K562 (cell line): ENCODE measurements around the gene POP5. TPM values are rescaled to one million over a fixed set of nuclear protein-coding genes. Genes with fewer than 3 reads are reported as not detected.

ENCODE experiments used
- KDM1A ChIP-seq, 2 experiments: fragments of 450-650 bp; IDR thresholded peaks; 2 replicates each; pipeline ENCODE4 v1.6.1; 2016; ENCODE audit warnings: mild to moderate bottlenecking in 2 of 2
- MIER1 ChIP-seq: fragments of 450-650 bp; IDR thresholded peaks from 2 replicates; pipeline ENCODE4 v1.6.1; 2016; ENCODE audit warnings: antibody characterized with exemption, mild to moderate bottlenecking, low read depth
- PTBP1 ChIP-seq: fragments of 200-400 bp; formaldehyde crosslinking; IDR thresholded peaks from 2 replicates; pipeline ENCODE4 v1.6.1; 2017; ENCODE audit warnings: low read depth, low read length
- SETDB1 ChIP-seq: IDR thresholded peaks from one replicate; pipeline ENCODE4 v1.6.1; 2012; ENCODE audit warnings: low read length, control low read depth, inconsistent platforms
- TRIM28 ChIP-seq: fragments of 450-650 bp; IDR thresholded peaks from 2 replicates; pipeline ENCODE4 v1.6.1; 2017
- ZEB2 ChIP-seq: fragments of 450-650 bp; IDR thresholded peaks from 2 replicates; pipeline ENCODE4 v1.6.1; 2016
- ZNF324 ChIP-seq: fragments of 250-450 bp; sonication (Bioruptor Pico); IDR thresholded peaks from 2 replicates; pipeline ENCODE4 v1.4.0; 2020; ENCODE audit warnings: mild to moderate bottlenecking
- ZNF764 ChIP-seq: fragments of 250-450 bp; sonication (Bioruptor Pico); IDR thresholded peaks from 2 replicates; pipeline ENCODE4 v1.4.0; 2020; ENCODE audit warnings: low read depth, mild to moderate bottlenecking, moderate library complexity
- polyA plus RNA-seq, 8 experiments: library from polyadenylated mRNA; depleted of rRNA in 4 of 8; stranded (reverse) in 5 of 8; unstranded in 3 of 8; fragments of >200 nt; fragmentation: Nextera tagmentation in 2 of 8; fragmentation: Illumina TruSeq in 1 of 8; extraction: Ambion mirVana in 2 of 8; extraction: Trizol in 1 of 8; gene quantifications; 2 replicates each; pipeline versions ENCODE4 v1.2.1 to v1.2.3, GENCODE V29; 2011 to 2014; ENCODE audit warnings: inconsistent platforms in 1 of 8, missing spikeins in 1 of 8
- total RNA-seq, 7 experiments: library from RNA; depleted of rRNA in 6 of 7; stranded (reverse); fragments of >200 nt in 6 of 7; fragmentation: Illumina TruSeq in 2 of 7; extraction: Trizol in 2 of 7; gene quantifications; 2 replicates each; pipeline versions ENCODE4 v1.2.1 to v1.2.3, GENCODE V29; 2011 to 2021; ENCODE audit warnings: low replicate concordance in 1 of 7
- TF ChIP-seq, protein P1 (sequence below): fragments of 250-450 bp; sonication (Bioruptor Pico); IDR thresholded peaks from 2 replicates; pipeline ENCODE4 v1.5.0; 2021; ENCODE audit warnings: mild to moderate bottlenecking, moderate library complexity
- TF ChIP-seq, protein P2 (sequence below): fragments of 250-450 bp; sonication (Bioruptor Pico); IDR thresholded peaks from 2 replicates; pipeline ENCODE4 v1.5.1; 2021; ENCODE audit warnings: mild to moderate bottlenecking
- TF ChIP-seq, protein P3 (sequence below): fragments of 450-650 bp; formaldehyde crosslinking; IDR thresholded peaks from 2 replicates; pipeline ENCODE4 v1.4.0; 2022; ENCODE audit warnings: mild to moderate bottlenecking, moderate library complexity
- TF ChIP-seq, protein P4 (sequence below): sonication (generic); formaldehyde crosslinking; IDR thresholded peaks from 2 replicates; pipeline ENCODE4 v1.8.1; 2023; ENCODE audit warnings: mild to moderate bottlenecking, missing genetic modification reagents
- TF ChIP-seq, protein P5 (sequence below), 2 experiments: fragments of 450-650 bp in 1 of 2; IDR thresholded peaks; 2 replicates each; pipeline ENCODE4 v1.6.1; 2011 to 2017; ENCODE audit warnings: low read depth in 2 of 2, antibody characterized with exemption in 1 of 2, borderline replicate concordance in 1 of 2, low read length in 1 of 2, mild to moderate bottlenecking in 1 of 2, mixed read lengths in 1 of 2; ENCODE audit not compliant: control insufficient read depth in 1 of 2

Gene POP5
- total and polyA plus RNA-seq, 9 of the 15 experiments (the other 6 are each of a cell fraction or from before 2014, with no cell fraction given) = 57.5 to 253 (median 73.8) TPM

DNA sequence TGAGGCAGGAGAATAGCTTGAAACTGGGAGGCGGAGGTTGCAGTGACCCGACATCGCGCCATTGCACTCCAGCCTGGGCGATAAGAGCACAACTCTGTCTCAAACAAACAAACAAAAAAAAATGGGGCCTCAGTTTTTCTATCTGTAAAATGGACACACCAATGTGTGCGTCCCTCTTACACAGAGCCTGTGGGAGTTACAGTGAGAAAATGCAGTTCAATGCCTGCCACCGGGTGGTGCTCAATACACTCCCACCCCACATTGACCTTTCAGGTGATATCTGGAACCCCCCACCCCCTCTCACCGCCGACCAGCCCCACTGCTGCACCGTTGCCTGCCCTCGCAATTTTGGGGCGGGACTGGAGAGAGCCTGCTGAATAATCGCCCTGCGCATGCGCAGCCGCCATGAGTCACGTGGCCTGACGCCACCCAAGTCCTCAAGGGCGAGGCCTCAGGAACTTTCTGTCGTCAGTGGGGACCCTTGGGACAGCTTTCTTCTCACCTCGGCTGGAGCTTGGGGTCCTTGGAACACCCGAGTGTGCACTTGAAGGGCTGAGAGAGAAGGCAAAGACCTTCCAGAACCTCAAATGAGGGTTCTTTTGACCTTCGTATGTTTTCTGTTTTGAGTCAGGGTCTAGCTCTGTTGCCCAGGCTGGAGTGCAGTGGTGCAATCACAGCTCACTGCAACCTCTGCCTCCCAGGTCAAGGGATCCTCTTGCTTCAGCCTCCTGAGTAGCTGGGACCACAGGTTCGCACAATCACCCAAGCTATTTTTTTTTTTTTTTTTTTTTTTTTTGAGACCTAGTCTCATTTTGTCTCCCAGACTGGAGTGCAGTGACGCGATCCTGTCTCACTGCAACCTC, 44.6 kb upstream of the POP5 start (continued):
- TF ChIP-seq, protein P1, sequence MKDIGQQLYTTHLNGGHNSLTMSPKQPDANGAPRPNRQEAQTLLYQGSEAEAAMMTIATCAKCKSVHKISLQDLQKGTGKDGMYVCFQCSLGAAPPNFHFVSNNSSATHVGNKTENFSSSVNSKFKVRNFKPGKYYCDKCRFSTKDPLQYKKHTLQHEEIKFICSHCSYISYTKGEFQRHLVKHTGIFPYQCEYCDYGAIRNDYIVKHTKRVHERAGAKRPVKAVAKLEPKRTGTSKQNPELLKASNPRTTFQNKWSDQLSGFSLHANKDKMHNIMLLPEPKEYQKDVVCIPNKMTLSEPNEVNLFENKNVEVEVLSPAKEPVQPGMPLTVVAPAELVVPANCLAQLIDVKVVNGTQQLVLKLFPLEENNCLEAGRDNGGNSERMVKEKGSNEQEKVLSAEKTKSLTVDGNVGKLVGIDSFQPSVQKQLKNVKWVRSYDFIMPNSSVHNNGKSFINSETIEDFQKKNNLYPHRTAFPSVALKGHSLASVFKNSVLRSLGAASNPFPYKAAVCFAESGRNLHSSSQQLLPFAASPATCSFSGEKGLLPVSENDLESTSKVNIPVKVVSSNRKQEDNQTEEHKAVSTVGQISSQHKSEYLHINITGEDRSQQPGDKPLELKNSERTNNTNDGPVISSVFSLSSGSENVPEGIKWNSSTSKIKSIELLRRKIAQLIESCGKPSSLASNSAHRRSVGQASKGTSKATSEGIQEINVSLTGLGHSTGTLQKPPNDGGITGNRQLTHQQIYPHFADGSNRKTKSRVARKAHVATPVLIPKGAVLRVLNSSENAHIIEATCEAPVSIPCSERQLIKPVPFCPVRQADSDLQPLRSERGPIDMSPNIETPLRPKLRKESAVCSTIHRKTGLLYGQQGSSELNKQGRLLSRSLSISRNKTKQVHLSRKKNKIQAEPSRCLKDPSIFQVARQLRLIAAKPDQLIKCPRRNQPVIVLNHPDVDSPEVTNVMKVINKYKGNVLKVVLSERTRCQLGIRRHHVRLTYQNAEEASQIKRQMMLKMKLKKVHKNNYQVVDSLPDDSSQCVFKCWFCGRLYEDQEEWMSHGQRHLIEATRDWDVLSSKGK (CRISPR knock-in tag) = no peak
- TF ChIP-seq, protein P2, sequence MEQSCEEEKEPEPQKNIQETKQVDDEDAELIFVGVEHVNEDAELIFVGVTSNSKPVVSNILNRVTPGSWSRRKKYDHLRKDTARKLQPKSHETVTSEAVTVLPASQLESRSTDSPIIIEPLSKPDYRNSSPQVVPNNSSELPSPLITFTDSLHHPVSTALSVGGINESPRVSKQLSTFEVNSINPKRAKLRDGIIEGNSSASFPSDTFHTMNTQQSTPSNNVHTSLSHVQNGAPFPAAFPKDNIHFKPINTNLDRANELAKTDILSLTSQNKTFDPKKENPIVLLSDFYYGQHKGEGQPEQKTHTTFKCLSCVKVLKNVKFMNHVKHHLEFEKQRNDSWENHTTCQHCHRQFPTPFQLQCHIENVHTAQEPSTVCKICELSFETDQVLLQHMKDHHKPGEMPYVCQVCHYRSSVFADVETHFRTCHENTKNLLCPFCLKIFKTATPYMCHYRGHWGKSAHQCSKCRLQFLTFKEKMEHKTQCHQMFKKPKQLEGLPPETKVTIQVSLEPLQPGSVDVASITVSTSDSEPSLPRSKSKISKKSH (CRISPR knock-in tag) = no peak
- TF ChIP-seq ZEB2 = no peak
- TF ChIP-seq, protein P3, sequence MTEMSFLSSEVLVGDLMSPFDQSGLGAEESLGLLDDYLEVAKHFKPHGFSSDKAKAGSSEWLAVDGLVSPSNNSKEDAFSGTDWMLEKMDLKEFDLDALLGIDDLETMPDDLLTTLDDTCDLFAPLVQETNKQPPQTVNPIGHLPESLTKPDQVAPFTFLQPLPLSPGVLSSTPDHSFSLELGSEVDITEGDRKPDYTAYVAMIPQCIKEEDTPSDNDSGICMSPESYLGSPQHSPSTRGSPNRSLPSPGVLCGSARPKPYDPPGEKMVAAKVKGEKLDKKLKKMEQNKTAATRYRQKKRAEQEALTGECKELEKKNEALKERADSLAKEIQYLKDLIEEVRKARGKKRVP (CRISPR knock-in tag) = no peak
- peak; percentile 87 to 93 for TF ChIP-seq KDM1A (IDR thresholded peaks at IDR 0.05)
- no peak for TF ChIP-seq PTBP1
- TF ChIP-seq MIER1 = no peak
- TF ChIP-seq TRIM28 = no peak
- TF ChIP-seq, protein P4, sequence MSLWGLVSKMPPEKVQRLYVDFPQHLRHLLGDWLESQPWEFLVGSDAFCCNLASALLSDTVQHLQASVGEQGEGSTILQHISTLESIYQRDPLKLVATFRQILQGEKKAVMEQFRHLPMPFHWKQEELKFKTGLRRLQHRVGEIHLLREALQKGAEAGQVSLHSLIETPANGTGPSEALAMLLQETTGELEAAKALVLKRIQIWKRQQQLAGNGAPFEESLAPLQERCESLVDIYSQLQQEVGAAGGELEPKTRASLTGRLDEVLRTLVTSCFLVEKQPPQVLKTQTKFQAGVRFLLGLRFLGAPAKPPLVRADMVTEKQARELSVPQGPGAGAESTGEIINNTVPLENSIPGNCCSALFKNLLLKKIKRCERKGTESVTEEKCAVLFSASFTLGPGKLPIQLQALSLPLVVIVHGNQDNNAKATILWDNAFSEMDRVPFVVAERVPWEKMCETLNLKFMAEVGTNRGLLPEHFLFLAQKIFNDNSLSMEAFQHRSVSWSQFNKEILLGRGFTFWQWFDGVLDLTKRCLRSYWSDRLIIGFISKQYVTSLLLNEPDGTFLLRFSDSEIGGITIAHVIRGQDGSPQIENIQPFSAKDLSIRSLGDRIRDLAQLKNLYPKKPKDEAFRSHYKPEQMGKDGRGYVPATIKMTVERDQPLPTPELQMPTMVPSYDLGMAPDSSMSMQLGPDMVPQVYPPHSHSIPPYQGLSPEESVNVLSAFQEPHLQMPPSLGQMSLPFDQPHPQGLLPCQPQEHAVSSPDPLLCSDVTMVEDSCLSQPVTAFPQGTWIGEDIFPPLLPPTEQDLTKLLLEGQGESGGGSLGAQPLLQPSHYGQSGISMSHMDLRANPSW (CRISPR knock-in tag) = no peak
- TF ChIP-seq, protein P5, sequence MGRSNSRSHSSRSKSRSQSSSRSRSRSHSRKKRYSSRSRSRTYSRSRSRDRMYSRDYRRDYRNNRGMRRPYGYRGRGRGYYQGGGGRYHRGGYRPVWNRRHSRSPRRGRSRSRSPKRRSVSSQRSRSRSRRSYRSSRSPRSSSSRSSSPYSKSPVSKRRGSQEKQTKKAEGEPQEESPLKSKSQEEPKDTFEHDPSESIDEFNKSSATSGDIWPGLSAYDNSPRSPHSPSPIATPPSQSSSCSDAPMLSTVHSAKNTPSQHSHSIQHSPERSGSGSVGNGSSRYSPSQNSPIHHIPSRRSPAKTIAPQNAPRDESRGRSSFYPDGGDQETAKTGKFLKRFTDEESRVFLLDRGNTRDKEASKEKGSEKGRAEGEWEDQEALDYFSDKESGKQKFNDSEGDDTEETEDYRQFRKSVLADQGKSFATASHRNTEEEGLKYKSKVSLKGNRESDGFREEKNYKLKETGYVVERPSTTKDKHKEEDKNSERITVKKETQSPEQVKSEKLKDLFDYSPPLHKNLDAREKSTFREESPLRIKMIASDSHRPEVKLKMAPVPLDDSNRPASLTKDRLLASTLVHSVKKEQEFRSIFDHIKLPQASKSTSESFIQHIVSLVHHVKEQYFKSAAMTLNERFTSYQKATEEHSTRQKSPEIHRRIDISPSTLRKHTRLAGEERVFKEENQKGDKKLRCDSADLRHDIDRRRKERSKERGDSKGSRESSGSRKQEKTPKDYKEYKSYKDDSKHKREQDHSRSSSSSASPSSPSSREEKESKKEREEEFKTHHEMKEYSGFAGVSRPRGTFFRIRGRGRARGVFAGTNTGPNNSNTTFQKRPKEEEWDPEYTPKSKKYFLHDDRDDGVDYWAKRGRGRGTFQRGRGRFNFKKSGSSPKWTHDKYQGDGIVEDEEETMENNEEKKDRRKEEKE (IDR thresholded peaks at IDR 0.05; ENCODE audit: borderline replicate concordance in 1 of 2, control insufficient read depth in 1 of 2, low read depth in 2 of 2, low read length in 1 of 2) = no peak
- TF ChIP-seq ZNF324 (CRISPR knock-in tag) = no peak
- TF ChIP-seq ZNF764 = no peak
- no peak for TF ChIP-seq SETDB1
